K562 (cell line): Measurements from ENCODE around the gene JUP. TPM values are rescaled to one million over a fixed set of nuclear protein-coding genes. Genes with fewer than 3 reads are reported as not detected.

Experiments used
- ELK1 ChIP-seq: sonication (generic); formaldehyde crosslinking; IDR thresholded peaks from 2 replicates; pipeline ENCODE4 v1.8.1; 2022; ENCODE audit warnings: missing genetic modification reagents
- MTA2 ChIP-seq: fragments of 450-650 bp; IDR thresholded peaks from 2 replicates; pipeline ENCODE4 v1.6.1; 2016; ENCODE audit warnings: low read depth
- NCOA2 ChIP-seq, 2 experiments: fragments of 450-650 bp; IDR thresholded peaks; 2 replicates each; pipeline ENCODE4 v1.6.1; 2018; ENCODE audit warnings: mild to moderate bottlenecking in 2 of 2, moderate library complexity in 1 of 2; ENCODE audit not compliant: partially characterized antibody in 2 of 2
- NFE2 ChIP-seq: IDR thresholded peaks from 2 replicates; pipeline ENCODE4 v1.6.1; 2014; ENCODE audit warnings: antibody characterized with exemption, low read depth
- POU5F1 ChIP-seq: fragments of 150-350 bp; IDR thresholded peaks from 2 replicates; pipeline ENCODE4 v1.6.1; 2014; ENCODE audit warnings: borderline replicate concordance, low read length, low read depth, mild to moderate bottlenecking; ENCODE audit not compliant: partially characterized antibody
- RBM15 ChIP-seq: fragments of 200-400 bp; formaldehyde crosslinking; IDR thresholded peaks from 2 replicates; pipeline ENCODE4 v1.6.1; 2018; ENCODE audit warnings: mild to moderate bottlenecking, low read length, moderate library complexity; ENCODE audit not compliant: insufficient read depth
- RBM34 ChIP-seq: fragments of 200-400 bp; formaldehyde crosslinking; IDR thresholded peaks from 2 replicates; pipeline ENCODE4 v1.6.1; 2018; ENCODE audit warnings: low read length, borderline replicate concordance; ENCODE audit not compliant: insufficient read depth
- SNIP1 ChIP-seq: fragments of 450-650 bp; IDR thresholded peaks from 2 replicates; pipeline ENCODE4 v1.7.1; 2017; ENCODE audit warnings: low read depth, mild to moderate bottlenecking
- TCF7 ChIP-seq: sonication (generic); IDR thresholded peaks from 2 replicates; pipeline ENCODE4 v1.6.1; 2016; ENCODE audit warnings: antibody characterized with exemption, borderline replicate concordance
- U2AF2 ChIP-seq: fragments of 200-400 bp; formaldehyde crosslinking; optimal IDR thresholded peaks from 2 replicates; pipeline ENCODE3; 2017; ENCODE audit warnings: low read depth, mild to moderate bottlenecking, low read length
- ZNF133 ChIP-seq: fragments of 250-450 bp; sonication (Bioruptor Pico); IDR thresholded peaks from 2 replicates; pipeline ENCODE4 v1.4.0; 2020; ENCODE audit warnings: mild to moderate bottlenecking
- ZNF146 ChIP-seq: IDR thresholded peaks from one replicate; pipeline ENCODE4 v1.6.1; 2018; ENCODE audit warnings: missing compliant biosample characterization; ENCODE audit not compliant: unreplicated experiment
- ZNF311 ChIP-seq: fragments of 250-450 bp; sonication (Bioruptor Pico); IDR thresholded peaks from 2 replicates; pipeline ENCODE4 v1.4.0; 2020; ENCODE audit warnings: mild to moderate bottlenecking, moderate library complexity
- polyA plus RNA-seq, 8 experiments: library from polyadenylated mRNA; depleted of rRNA in 4 of 8; stranded (reverse) in 5 of 8; unstranded in 3 of 8; fragments of >200 nt; fragmentation: Nextera tagmentation in 2 of 8; fragmentation: Illumina TruSeq in 1 of 8; extraction: Ambion mirVana in 2 of 8; extraction: Trizol in 1 of 8; gene quantifications; 2 replicates each; pipeline versions ENCODE4 v1.2.1 to v1.2.3, GENCODE V29; 2011 to 2014; ENCODE audit warnings: inconsistent platforms in 1 of 8, missing spikeins in 1 of 8
- total RNA-seq, 7 experiments: library from RNA; depleted of rRNA in 6 of 7; stranded (reverse); fragments of >200 nt in 6 of 7; fragmentation: Illumina TruSeq in 2 of 7; extraction: Trizol in 2 of 7; gene quantifications; 2 replicates each; pipeline versions ENCODE4 v1.2.1 to v1.2.3, GENCODE V29; 2011 to 2021; ENCODE audit warnings: low replicate concordance in 1 of 7
- TF ChIP-seq, protein P1 (sequence below): fragments of 250-450 bp; sonication (Bioruptor Pico); IDR thresholded peaks from 2 replicates; pipeline ENCODE4 v1.8.0; 2022; ENCODE audit warnings: moderate library complexity, mild to moderate bottlenecking, inconsistent platforms
- TF ChIP-seq, protein P2 (sequence below), 2 experiments: fragments of 450-650 bp; IDR thresholded peaks; 2 replicates each; pipeline ENCODE4 v1.6.1; 2016
- TF ChIP-seq, protein P3 (sequence below): fragments of 450-650 bp; formaldehyde crosslinking; IDR thresholded peaks from 2 replicates; pipeline ENCODE4 v1.4.0; 2020; ENCODE audit warnings: mild to moderate bottlenecking, moderate library complexity
- TF ChIP-seq, protein P4 (sequence below): fragments of 150-350 bp; IDR thresholded peaks from 2 replicates; pipeline ENCODE4 v1.6.1; 2014; ENCODE audit warnings: low read depth, mild to moderate bottlenecking, low read length, borderline replicate concordance

JUP gene
- total and polyA plus RNA-seq, 9 of the 15 experiments (the other 6 are each of a cell fraction or from before 2014, with no cell fraction given): 6.4 to 177 (median 31.2) TPM

GRCh38 chr17:41786227-41787020 lies at the start of gene JUP (continued):
- TF ChIP-seq MTA2 (no peak), SNIP1 (no peak), NFE2 (no peak), RBM34 (no peak), ELK1 (CRISPR knock-in tag) (no peak), U2AF2 (no peak), RBM15 (no peak), NCOA2 (IDR thresholded peaks at IDR 0.05; ENCODE audit: partially characterized antibody in 2 of 2) (no peak), TCF7 (0 out of 2 replicates have a peak, but pooled peaks have one; percentile 35), POU5F1 (no peak), ZNF146 (CRISPR knock-in tag) (no peak), ZNF311 (CRISPR knock-in tag) (no peak), ZNF133 (CRISPR knock-in tag) (no peak)
- TF ChIP-seq, protein P1, sequence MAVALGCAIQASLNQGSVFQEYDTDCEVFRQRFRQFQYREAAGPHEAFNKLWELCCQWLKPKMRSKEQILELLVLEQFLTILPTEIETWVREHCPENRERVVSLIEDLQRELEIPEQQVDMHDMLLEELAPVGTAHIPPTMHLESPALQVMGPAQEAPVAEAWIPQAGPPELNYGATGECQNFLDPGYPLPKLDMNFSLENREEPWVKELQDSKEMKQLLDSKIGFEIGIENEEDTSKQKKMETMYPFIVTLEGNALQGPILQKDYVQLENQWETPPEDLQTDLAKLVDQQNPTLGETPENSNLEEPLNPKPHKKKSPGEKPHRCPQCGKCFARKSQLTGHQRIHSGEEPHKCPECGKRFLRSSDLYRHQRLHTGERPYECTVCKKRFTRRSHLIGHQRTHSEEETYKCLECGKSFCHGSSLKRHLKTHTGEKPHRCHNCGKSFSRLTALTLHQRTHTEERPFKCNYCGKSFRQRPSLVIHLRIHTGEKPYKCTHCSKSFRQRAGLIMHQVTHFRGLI (CRISPR knock-in tag): no peak
- TF ChIP-seq, protein P2, sequence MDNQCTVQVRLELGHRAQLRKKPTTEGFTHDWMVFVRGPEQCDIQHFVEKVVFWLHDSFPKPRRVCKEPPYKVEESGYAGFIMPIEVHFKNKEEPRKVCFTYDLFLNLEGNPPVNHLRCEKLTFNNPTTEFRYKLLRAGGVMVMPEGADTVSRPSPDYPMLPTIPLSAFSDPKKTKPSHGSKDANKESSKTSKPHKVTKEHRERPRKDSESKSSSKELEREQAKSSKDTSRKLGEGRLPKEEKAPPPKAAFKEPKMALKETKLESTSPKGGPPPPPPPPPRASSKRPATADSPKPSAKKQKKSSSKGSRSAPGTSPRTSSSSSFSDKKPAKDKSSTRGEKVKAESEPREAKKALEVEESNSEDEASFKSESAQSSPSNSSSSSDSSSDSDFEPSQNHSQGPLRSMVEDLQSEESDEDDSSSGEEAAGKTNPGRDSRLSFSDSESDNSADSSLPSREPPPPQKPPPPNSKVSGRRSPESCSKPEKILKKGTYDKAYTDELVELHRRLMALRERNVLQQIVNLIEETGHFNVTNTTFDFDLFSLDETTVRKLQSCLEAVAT (IDR thresholded peaks at IDR 0.05): peak in 1 of 2 experiments; percentile 89; a peak in 2 of 4 replicates
- TF ChIP-seq, protein P3, sequence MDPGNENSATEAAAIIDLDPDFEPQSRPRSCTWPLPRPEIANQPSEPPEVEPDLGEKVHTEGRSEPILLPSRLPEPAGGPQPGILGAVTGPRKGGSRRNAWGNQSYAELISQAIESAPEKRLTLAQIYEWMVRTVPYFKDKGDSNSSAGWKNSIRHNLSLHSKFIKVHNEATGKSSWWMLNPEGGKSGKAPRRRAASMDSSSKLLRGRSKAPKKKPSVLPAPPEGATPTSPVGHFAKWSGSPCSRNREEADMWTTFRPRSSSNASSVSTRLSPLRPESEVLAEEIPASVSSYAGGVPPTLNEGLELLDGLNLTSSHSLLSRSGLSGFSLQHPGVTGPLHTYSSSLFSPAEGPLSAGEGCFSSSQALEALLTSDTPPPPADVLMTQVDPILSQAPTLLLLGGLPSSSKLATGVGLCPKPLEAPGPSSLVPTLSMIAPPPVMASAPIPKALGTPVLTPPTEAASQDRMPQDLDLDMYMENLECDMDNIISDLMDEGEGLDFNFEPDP: no peak
- TF ChIP-seq, protein P4, sequence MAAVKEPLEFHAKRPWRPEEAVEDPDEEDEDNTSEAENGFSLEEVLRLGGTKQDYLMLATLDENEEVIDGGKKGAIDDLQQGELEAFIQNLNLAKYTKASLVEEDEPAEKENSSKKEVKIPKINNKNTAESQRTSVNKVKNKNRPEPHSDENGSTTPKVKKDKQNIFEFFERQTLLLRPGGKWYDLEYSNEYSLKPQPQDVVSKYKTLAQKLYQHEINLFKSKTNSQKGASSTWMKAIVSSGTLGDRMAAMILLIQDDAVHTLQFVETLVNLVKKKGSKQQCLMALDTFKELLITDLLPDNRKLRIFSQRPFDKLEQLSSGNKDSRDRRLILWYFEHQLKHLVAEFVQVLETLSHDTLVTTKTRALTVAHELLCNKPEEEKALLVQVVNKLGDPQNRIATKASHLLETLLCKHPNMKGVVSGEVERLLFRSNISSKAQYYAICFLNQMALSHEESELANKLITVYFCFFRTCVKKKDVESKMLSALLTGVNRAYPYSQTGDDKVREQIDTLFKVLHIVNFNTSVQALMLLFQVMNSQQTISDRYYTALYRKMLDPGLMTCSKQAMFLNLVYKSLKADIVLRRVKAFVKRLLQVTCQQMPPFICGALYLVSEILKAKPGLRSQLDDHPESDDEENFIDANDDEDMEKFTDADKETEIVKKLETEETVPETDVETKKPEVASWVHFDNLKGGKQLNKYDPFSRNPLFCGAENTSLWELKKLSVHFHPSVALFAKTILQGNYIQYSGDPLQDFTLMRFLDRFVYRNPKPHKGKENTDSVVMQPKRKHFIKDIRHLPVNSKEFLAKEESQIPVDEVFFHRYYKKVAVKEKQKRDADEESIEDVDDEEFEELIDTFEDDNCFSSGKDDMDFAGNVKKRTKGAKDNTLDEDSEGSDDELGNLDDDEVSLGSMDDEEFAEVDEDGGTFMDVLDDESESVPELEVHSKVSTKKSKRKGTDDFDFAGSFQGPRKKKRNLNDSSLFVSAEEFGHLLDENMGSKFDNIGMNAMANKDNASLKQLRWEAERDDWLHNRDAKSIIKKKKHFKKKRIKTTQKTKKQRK: peak; percentile 98
